Uterus (tissue), 2 donors: Measurements from ENCODE around the gene ZBTB20.

Experiments
- CTCF ChIP-seq, 4 experiments: fragments of 200-600 bp in 2 of 4; fragments of 450-650 bp in 2 of 4; sonication (generic) in 2 of 4; IDR thresholded peaks; one replicate each; pipeline ENCODE4 v1.5.1; 2016 to 2019; ENCODE audit warnings: antibody characterized with exemption in 4 of 4, mild to moderate bottlenecking in 2 of 4, moderate library complexity in 1 of 4
- POLR2A ChIP-seq, 2 donors: fragments of 450-650 bp; IDR thresholded peaks; one replicate each; pipeline ENCODE4 v1.6.1; 2016; ENCODE audit warnings: antibody characterized with exemption in 2 of 2, mild to moderate bottlenecking in 1 of 2, moderate library complexity in 1 of 2

GRCh38 chr3:114830652-114831051 is 316.4 kb downstream of the ZBTB20 start:
- TF ChIP-seq POLR2A (IDR thresholded peaks at IDR 0.05): no peak
- no peak for TF ChIP-seq CTCF (IDR thresholded peaks at IDR 0.05)
